ENCODE data around the gene NLRP12. TPM values are rescaled to one million over a fixed set of nuclear protein-coding genes. Genes with fewer than 3 reads are reported as not detected.

The NLRP12 gene, protein sequence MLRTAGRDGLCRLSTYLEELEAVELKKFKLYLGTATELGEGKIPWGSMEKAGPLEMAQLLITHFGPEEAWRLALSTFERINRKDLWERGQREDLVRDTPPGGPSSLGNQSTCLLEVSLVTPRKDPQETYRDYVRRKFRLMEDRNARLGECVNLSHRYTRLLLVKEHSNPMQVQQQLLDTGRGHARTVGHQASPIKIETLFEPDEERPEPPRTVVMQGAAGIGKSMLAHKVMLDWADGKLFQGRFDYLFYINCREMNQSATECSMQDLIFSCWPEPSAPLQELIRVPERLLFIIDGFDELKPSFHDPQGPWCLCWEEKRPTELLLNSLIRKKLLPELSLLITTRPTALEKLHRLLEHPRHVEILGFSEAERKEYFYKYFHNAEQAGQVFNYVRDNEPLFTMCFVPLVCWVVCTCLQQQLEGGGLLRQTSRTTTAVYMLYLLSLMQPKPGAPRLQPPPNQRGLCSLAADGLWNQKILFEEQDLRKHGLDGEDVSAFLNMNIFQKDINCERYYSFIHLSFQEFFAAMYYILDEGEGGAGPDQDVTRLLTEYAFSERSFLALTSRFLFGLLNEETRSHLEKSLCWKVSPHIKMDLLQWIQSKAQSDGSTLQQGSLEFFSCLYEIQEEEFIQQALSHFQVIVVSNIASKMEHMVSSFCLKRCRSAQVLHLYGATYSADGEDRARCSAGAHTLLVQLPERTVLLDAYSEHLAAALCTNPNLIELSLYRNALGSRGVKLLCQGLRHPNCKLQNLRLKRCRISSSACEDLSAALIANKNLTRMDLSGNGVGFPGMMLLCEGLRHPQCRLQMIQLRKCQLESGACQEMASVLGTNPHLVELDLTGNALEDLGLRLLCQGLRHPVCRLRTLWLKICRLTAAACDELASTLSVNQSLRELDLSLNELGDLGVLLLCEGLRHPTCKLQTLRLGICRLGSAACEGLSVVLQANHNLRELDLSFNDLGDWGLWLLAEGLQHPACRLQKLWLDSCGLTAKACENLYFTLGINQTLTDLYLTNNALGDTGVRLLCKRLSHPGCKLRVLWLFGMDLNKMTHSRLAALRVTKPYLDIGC
- 0.38 TPM for total RNA-seq

DNA sequence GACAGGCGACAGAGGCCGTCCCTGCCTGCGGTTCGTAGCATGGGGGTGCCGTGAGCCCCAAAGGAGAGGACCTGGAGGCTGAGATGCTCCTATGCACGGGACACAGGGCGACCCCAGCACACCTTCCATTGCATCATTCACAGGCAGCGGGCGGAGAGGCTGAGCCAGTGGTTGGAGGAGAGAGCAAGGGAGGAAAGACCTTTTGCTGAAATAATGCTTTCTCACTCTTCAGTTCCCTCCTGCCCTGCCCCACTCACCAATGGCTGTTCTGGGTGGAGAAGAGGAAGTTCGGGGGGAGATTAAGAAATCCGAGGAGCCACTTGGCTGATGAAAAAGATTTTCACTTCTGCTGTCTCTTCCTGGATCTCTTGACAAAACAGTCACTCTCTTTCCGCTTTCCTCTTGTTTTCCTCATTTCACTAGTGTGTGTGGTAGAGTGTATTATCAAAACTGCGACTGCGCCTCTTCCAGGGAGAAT lies at the start of gene NLRP12:
Gene NLRP12, minus strand, starts transcription at position 181 of the 478 bp plus-strand sequence. Its CDS starts 140 bp downstream, at position 41.

DNA sequence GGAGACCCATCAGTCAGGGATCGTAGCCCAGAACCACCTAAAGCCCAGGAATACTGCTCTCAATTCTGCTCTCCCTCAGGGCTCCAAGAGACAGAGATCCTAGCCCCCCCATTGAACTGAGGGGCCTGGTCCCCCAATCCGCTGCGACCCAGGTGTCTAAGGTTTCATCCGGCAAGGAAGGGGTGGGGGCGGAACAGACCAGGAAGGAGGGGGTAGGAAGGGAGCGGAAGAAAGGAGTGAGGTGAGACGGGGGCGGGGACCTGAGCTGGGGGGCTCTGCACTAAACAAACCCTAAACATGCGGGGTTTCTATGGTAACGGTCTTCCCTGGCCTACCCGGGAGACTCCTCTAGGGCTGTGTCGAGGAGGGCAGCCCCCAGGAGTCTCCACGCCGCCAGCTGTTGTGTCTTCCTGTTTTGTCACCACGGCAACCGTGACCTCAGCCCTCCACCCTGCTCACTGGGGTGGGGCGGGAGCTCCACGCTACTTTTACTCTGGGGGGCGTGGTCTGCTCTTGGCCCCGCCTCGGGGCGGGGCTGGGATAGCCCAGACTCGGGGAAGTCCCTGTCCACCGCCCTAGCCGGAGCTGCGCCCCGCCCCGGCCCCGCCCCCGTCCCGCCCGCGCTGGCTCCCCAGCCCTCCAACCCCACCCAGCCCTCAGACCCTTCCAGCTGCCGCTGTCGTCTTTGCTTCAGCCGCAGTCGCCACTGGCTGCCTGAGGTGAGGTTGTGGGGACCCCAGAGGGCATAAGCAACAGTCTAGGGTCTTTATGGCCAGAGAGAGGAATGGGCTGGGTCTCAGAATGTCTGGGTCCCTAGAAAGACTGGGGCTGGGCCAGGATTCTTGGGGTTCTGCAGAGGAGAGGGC lies 43.3 kb upstream of the NLRP12 start, which contains the start of gene MYADM:
Gene MYADM, plus strand, starts transcription at position 659 of the 866 bp plus-strand sequence. CDS start 5,647 bp downstream, outside the sequence.

Other genes starting within 250 kb of the NLRP12 start
- gene DPRX, start 192.3 kb downstream of the NLRP12 start, total RNA-seq = not detected
- 23.3 TPM for gene MYADM, start 43.6 kb upstream of the NLRP12 start, total RNA-seq
- 0.16 TPM for gene PRKCG, start 57.9 kb upstream of the NLRP12 start, total RNA-seq
- 8.6 TPM for gene CACNG7, start 85.0 kb upstream of the NLRP12 start, total RNA-seq
- gene CACNG8, start 138.6 kb upstream of the NLRP12 start, total RNA-seq = 0.99 TPM
- gene CACNG6, start 167.3 kb upstream of the NLRP12 start, total RNA-seq = 4.3 TPM
- gene VSTM1, start 239.6 kb upstream of the NLRP12 start, total RNA-seq = not detected

Data from camera-type eye (tissue), 1 donor.